ENCODE results near the gene ANKRD30B. TPM values are rescaled to one million over a fixed set of nuclear protein-coding genes. Genes with fewer than 3 reads are reported as not detected.
"Not testable (repeated sequence)": the region's sequence is repeated elsewhere in the genome, so short reads cannot be mapped to it uniquely, and the experiment has no call there.

Gene ANKRD30B
- not detected for total RNA-seq

- ATAC-seq (no peak), DNase-seq (no peak)
- Mint-ChIP-seq H3K27ac (no peak within 1 kb of the TSS), H3K9me3 (ENCODE audit: insufficient read depth) (no peaks in the 10 kb centered on the region), H3K27me3 (ENCODE audit: low read depth) (peaks cover 7% of the 10 kb centered on the region), H3K4me1 (ENCODE audit: low read depth) (no peaks in the 10 kb centered on the region), H3K36me3 (ENCODE audit: low read depth) (no peaks in the 10 kb centered on the region), H3K4me3 (no peak within 1 kb of the TSS)
- CTCF ChIA-PET = no interaction called here
- POLR2A ChIA-PET = no interaction called here
Observed at GRCh38 chr18:14747513-14748474, at the start of gene ANKRD30B. ANKRD30B (plus strand) TSS chr18:14748172; CDS start chr18:14748420, 248 bp downstream.

- DNase-seq; H3K4me3 Mint-ChIP-seq; H3K9me3 Mint-ChIP-seq (ENCODE audit: insufficient read depth); ATAC-seq; POLR2A ChIA-PET; H3K36me3 Mint-ChIP-seq (ENCODE audit: low read depth); H3K27ac Mint-ChIP-seq; H3K27me3 Mint-ChIP-seq (ENCODE audit: low read depth); CTCF ChIA-PET; H3K4me1 Mint-ChIP-seq (ENCODE audit: low read depth): not testable (repeated sequence)
Observed at GRCh38 chr18:14701286-14702040, 46.5 kb upstream of the ANKRD30B start.

GRCh38 chr18:14709761-14710160 lies 38.2 kb upstream of the ANKRD30B start:
- CTCF ChIA-PET; H3K9me3 Mint-ChIP-seq (ENCODE audit: insufficient read depth): not testable (repeated sequence)

GRCh38 chr18:14721569-14721968 lies 26.4 kb upstream of the ANKRD30B start:
- ATAC-seq; CTCF ChIA-PET; POLR2A ChIA-PET; H3K4me1 Mint-ChIP-seq (ENCODE audit: low read depth); H3K9me3 Mint-ChIP-seq (ENCODE audit: insufficient read depth); DNase-seq; H3K27ac Mint-ChIP-seq; H3K36me3 Mint-ChIP-seq (ENCODE audit: low read depth); H3K4me3 Mint-ChIP-seq; H3K27me3 Mint-ChIP-seq (ENCODE audit: low read depth): not testable (repeated sequence)

More at GRCh38 chr18:14709761-14710160, 38.2 kb upstream of the ANKRD30B start:
- H3K27ac Mint-ChIP-seq; H3K4me3 Mint-ChIP-seq; DNase-seq; H3K4me1 Mint-ChIP-seq (ENCODE audit: low read depth); ATAC-seq; POLR2A ChIA-PET; H3K36me3 Mint-ChIP-seq (ENCODE audit: low read depth); H3K27me3 Mint-ChIP-seq (ENCODE audit: low read depth): not testable (repeated sequence)

- DNase-seq; POLR2A ChIA-PET; H3K27ac Mint-ChIP-seq; ATAC-seq; H3K9me3 Mint-ChIP-seq (ENCODE audit: insufficient read depth); H3K27me3 Mint-ChIP-seq (ENCODE audit: low read depth); H3K4me1 Mint-ChIP-seq (ENCODE audit: low read depth); H3K36me3 Mint-ChIP-seq (ENCODE audit: low read depth); CTCF ChIA-PET; H3K4me3 Mint-ChIP-seq: not testable (repeated sequence)
Observed at GRCh38 chr18:14739056-14739455, 8.9 kb upstream of the ANKRD30B start.

- no peaks in the 10 kb centered on the region for H3K4me1 Mint-ChIP-seq (ENCODE audit: low read depth)
- H3K27me3 Mint-ChIP-seq (ENCODE audit: low read depth) = peaks cover 7% of the 10 kb centered on the region
- DNase-seq = no peak
- no peak for ATAC-seq
- no peak overlapping the region for H3K27ac Mint-ChIP-seq
- POLR2A ChIA-PET = no interaction called here
- CTCF ChIA-PET = no interaction called here
- no peaks in the 10 kb centered on the region for H3K9me3 Mint-ChIP-seq (ENCODE audit: insufficient read depth)
- H3K4me3 Mint-ChIP-seq = no peak overlapping the region
- H3K36me3 Mint-ChIP-seq (ENCODE audit: low read depth) = no peaks in the 10 kb centered on the region
Observed at GRCh38 chr18:14746897-14747296, 1.1 kb upstream of the ANKRD30B start.

- CTCF ChIA-PET = no interaction called here
- DNase-seq (no peak), ATAC-seq (no peak)
- Mint-ChIP-seq H3K4me3 (no peak overlapping the region), H3K4me1 (ENCODE audit: low read depth) (no peaks in the 10 kb centered on the region), H3K9me3 (ENCODE audit: insufficient read depth) (no peaks in the 10 kb centered on the region), H3K27ac (no peak overlapping the region), H3K36me3 (ENCODE audit: low read depth) (no peaks in the 10 kb centered on the region), H3K27me3 (ENCODE audit: low read depth) (peaks cover 7% of the 10 kb centered on the region)
- POLR2A ChIA-PET = no interaction called here
Observed at GRCh38 chr18:14748496-14748895, 524 bp downstream of the ANKRD30B start.

- H3K4me1 Mint-ChIP-seq (ENCODE audit: low read depth) = not testable (repeated sequence)
Observed at GRCh38 chr18:14763566-14763965, 15.6 kb downstream of the ANKRD30B start.

GRCh38 chr18:14767474-14767873 lies 19.5 kb downstream of the ANKRD30B start:
- Mint-ChIP-seq H3K4me1 (ENCODE audit: low read depth) (no peaks in the 10 kb centered on the region), H3K4me3 (no peak overlapping the region), H3K36me3 (ENCODE audit: low read depth) (no peaks in the 10 kb centered on the region), H3K27ac (no peak overlapping the region), H3K27me3 (ENCODE audit: low read depth) (no peaks in the 10 kb centered on the region), H3K9me3 (ENCODE audit: insufficient read depth) (no peaks in the 10 kb centered on the region)
- CTCF ChIA-PET = no interaction called here
- no peak for ATAC-seq
- DNase-seq = no peak
- POLR2A ChIA-PET = no interaction called here

More at GRCh38 chr18:14763566-14763965, 15.6 kb downstream of the ANKRD30B start:
- H3K27me3 Mint-ChIP-seq (ENCODE audit: low read depth); H3K9me3 Mint-ChIP-seq (ENCODE audit: insufficient read depth); H3K4me3 Mint-ChIP-seq; H3K36me3 Mint-ChIP-seq (ENCODE audit: low read depth); H3K27ac Mint-ChIP-seq; POLR2A ChIA-PET; DNase-seq; CTCF ChIA-PET; ATAC-seq: not testable (repeated sequence)

GRCh38 chr18:14768241-14768640 lies 20.3 kb downstream of the ANKRD30B start:
- Mint-ChIP-seq H3K36me3 (ENCODE audit: low read depth) (no peaks in the 10 kb centered on the region), H3K4me1 (ENCODE audit: low read depth) (no peaks in the 10 kb centered on the region), H3K4me3 (no peak overlapping the region), H3K27ac (no peak overlapping the region), H3K9me3 (ENCODE audit: insufficient read depth) (no peaks in the 10 kb centered on the region), H3K27me3 (ENCODE audit: low read depth) (no peaks in the 10 kb centered on the region)
- ATAC-seq (no peak), DNase-seq (no peak)
- ChIA-PET CTCF (no interaction called here), POLR2A (no interaction called here)

- H3K27me3 Mint-ChIP-seq (ENCODE audit: low read depth) = no peaks in the 10 kb centered on the region
- H3K9me3 Mint-ChIP-seq (ENCODE audit: insufficient read depth) = no peaks in the 10 kb centered on the region
- no peaks in the 10 kb centered on the region for H3K36me3 Mint-ChIP-seq (ENCODE audit: low read depth)
- ChIA-PET CTCF (no interaction called here), POLR2A (no interaction called here)
- DNase-seq = no peak
- H3K27ac Mint-ChIP-seq = no peak overlapping the region
- H3K4me3 Mint-ChIP-seq = no peak overlapping the region
- no peak for ATAC-seq
- H3K4me1 Mint-ChIP-seq (ENCODE audit: low read depth) = no peaks in the 10 kb centered on the region
Observed at GRCh38 chr18:14769381-14769780, 21.4 kb downstream of the ANKRD30B start.

GRCh38 chr18:14776801-14777200 lies 28.8 kb downstream of the ANKRD30B start:
- POLR2A ChIA-PET = no interaction called here
- H3K4me1 Mint-ChIP-seq (ENCODE audit: low read depth) = no peaks in the 10 kb centered on the region
- H3K9me3 Mint-ChIP-seq (ENCODE audit: insufficient read depth) = no peaks in the 10 kb centered on the region
- CTCF ChIA-PET = no interaction called here
- ATAC-seq = no peak
- H3K27ac Mint-ChIP-seq = no peak overlapping the region
- no peak overlapping the region for H3K4me3 Mint-ChIP-seq
- H3K36me3 Mint-ChIP-seq (ENCODE audit: low read depth) = no peaks in the 10 kb centered on the region
- no peaks in the 10 kb centered on the region for H3K27me3 Mint-ChIP-seq (ENCODE audit: low read depth)
- DNase-seq = no peak
